ENCODE results near the gene GPC6.

GPC6 gene

DNA sequence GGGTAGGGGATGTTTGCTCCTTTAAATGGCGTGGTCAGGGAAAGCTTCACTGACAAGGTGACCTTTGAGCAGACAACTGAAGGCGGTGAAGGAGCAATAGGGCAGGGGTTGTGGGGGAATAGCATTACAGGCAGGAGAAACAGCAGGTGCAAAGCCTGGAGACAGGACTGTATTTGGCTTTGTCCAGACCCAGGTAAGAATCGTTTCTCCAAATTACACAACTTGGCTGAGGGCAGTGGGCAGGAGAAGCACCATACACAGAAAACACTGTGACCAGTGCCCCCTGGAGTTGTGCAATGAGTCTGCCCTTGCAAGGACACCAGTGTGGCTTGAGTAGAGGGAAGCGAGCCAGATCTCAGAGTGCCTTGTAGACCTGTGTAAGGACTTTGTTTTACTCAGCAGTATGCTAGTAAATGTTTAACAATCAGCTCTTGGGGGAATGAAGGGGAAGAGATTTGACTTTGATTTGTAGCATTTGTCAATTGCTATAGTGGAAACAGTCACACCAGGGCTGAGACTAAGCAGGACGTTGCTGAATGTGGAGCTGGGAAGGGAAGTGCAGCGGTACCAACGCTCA lies 892.8 kb downstream of the GPC6 start:
- no peak for DNase-seq (ENCODE audit: low read depth)

DNA sequence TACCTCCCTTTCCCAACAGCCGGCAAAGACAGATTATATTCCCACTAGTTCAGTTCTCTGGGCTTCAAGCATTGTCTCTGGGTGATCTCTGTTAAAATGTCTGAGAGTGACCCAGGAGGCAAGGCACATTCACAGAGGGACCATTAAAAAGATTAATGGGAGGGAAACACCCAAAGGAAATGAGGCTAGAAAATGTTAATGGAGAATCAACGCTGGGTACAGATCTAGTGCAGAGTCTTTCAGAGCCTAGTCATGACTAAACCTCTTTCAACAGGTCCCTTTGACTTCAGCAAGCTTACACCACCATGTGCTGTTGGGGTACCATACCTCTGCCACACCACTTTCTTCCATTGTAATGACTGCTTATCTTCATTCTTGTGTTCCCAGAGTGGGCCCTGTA lies 894.3 kb downstream of the GPC6 start:
- DNase-seq (ENCODE audit: low read depth), result no peak

DNA sequence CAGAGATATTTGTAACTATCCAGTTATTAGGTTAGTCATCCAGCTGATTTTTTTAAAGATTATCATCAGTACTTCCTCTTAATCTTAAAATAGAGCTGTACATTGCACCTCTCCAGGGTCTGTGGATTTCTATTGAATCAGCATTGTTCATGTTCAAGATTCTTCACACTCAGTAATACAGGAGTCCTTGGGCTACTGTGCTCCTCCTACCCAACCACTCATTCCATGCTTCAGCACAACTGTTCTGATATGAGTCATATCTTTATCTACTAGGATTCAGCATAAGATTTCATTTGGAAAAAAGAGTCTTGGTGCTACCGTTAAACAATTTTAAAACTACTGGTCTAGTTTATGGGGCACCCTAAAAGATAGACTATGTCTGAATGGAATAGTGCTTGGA lies 895.1 kb downstream of the GPC6 start:
- DNase-seq (ENCODE audit: low read depth), result no peak

DNA sequence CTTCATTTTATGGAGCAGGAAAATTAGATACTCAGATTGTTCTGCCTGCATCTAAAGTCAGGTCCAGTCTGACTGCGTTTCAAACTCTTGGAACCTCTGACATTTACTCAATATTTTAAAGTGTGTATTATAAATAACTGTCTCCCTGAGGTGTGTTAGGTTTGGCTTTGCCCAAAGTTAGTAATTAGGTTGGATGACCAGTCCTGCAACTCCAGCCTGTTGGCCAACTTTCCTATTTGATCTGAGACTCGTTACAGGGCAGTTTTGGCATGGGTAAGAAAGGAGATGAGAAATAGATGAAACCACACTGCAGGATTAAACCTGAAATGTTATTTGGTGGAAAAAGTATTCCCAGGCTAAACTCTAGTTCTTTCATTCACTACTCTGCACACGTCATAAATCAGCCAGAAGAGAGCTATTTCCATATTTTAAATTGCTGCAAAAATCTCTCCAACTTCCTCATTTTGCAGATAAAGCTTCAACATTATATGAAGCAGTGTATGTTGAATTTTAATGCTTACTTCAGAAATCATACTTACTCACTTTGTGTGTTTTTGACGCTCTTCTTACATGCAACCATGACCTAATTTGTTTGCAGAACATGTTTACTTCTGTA lies 895.8 kb downstream of the GPC6 start:
- DNase-seq (ENCODE audit: low read depth), result no peak

DNA sequence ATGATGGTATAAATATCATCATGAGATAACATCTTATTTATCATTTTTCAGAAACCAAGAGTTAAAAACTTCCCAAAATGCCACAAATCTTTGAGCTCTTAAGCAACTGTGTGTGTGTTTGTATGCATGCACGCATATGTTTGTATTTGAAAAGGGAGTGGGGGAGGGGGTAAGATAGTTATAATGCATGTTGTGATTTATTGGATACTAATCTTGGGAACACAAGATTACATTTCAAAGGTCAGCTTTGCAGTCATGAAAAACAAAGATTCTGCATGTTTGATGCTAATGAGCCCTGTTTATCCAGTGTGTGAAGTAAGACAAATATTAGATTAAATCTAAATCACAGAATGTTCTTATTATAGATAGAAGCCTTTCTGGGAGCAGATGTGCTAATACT lies 897.0 kb downstream of the GPC6 start:
- DNase-seq (ENCODE audit: low read depth), result no peak

DNA sequence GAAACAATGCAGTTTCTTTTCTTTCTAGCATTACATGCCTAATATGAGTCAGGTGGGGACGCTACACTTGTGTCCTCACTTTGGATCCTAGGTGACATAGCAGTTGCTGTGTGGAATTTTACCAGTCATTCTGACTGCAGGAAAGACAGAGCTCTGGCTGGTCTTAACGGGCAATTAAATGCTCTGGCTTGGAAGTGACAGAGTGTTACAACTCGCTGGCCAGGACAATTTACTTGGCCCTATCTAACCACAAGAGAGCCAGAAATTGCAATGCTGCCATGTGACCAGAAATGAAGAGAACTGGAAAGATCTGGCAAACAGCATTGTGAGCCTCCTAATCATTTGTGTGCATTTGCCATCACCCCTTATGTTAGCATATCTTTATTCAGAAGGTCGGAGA lies 901.8 kb downstream of the GPC6 start:
- no peak for DNase-seq (ENCODE audit: low read depth)

DNA sequence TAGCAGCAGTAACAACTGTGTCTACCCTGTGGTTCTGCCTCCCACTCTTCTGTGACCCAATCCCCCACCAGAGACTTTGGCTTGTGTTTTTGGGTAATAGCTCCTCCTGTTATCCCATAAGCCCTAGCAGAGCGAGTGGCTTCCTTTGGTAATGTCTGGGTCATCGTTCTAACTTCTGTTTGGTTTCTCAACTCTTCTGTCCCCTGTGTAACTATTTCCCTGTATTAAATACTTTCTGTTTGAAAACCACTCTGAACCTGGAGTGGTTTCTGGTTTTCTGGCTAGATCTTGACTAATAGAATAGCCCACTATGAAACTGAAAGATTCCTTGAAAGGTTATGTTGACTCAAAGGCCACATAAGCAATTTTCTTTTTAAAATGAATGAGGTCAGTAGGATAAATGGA lies 902.9 kb downstream of the GPC6 start:
- no peak for DNase-seq (ENCODE audit: low read depth)

DNA sequence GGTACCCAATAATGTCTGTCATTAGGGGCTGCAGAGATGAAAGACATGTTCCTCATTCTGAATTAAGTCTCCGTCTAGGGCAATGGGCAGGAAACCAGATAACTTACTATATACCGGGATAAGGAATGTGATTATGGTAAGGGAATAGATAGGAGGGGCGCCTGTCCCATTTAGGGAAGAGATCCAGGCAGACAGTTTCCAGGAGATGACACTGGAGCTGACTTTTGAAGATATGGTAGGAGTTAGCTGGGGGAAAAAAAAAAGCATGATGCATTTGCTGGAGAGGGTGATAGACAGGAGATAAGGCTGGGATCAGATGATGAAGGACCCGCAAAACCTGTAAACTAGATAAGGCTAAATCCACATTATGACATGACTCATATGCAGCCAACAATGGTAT lies 912.2 kb downstream of the GPC6 start:
- DNase-seq (ENCODE audit: low read depth), result no peak

DNA sequence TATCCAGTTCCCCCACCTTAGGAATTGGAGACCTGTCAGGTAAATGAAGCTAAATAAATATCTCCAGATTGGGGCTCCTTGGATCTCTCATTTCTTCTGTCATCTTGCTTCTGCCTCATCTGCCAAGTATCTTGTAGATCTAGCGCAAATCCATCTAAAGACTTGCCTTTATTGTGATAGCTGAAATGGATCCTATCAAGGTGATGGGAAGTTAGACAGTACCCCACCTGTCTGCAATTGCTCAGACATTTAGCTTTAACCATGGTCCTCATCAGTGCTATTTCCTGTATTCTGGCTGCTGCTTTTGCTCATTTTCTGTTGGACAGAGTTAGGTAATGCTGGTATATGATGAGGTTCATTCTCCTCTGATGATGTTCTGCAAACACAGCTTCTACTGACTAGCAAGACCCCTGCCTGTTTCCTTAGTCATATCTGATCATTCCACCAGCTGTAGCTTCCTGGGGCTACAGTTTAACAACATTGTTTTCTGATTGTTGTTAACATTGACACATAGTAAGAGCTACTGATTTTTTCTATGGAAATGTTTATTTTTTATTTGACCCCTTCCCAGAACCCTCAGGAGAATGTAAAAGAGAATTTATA lies 912.9 kb downstream of the GPC6 start:
- no peak for DNase-seq (ENCODE audit: low read depth)

DNA sequence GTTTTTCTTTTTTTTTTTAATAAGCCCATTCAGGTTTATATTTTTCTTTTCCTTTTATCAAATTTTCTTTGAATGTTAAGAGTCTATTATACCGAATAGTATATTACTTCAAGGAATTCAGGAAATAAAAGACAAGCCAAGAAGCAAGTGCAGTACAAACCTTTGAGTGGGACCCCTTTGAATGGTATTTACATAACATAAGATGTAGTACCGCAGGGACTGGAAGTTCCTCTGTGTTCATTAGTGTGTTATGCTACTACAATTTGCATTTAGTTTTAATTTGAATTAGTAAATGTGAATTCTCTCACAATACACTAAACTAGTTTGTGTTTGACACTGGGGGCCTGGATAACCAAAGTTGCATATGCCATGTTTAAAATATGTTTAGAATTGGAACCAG lies 913.4 kb downstream of the GPC6 start:
- DNase-seq (ENCODE audit: low read depth), result no peak

DNA sequence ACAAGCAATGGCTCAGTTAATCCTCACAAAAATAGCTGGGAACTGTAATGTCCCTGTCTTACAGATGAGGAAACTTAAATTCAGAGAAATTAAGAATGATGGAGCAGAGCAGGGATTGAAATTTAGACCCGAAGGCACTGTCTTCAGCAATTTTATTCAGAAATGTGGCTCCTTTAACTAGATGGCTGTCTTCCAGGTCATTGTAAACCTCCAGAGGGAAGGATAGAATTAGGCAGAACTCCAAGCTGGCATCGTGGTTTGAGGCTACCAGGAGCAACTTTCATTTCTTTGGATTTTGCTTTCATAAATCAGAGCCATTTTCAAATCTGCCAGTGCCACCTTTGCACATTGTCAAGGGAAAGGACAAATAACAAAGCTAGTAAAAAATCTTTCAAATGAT lies 913.9 kb downstream of the GPC6 start:
- no peak for DNase-seq (ENCODE audit: low read depth)

DNA sequence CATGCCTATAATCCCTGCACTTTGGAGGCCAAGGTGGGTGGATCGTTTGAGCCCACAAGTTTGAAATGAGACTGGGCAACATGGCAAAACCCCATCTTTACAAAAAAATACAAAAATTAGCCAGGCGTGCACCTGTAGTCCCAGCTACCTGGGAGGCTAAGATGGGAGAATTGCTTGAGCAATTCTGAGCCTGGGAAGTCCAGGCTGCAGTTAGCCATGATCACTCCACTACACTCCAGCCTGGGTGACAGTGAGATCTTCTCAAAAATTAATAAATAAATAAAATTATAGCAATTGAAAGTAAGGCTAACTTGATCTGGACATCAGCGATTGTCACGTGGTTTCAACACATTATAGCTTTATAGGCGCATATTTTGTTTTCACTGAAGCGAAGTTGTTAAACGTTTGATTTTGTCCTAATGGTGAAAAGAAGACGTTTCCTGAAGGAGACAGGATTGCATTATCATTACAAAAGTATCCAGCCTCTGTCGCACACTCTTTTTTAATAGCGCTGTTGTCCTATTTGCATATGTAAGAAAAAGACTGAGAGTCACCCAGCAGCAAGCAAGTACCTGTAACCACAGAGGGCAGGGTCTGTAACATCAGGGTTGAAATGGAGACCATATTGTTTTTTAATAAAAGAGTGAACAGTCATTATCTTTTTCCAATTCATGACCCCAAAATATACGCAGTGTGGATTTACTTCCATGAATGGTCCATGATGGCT lies 917.2 kb downstream of the GPC6 start:
- DNase-seq (ENCODE audit: low read depth), result no peak

DNA sequence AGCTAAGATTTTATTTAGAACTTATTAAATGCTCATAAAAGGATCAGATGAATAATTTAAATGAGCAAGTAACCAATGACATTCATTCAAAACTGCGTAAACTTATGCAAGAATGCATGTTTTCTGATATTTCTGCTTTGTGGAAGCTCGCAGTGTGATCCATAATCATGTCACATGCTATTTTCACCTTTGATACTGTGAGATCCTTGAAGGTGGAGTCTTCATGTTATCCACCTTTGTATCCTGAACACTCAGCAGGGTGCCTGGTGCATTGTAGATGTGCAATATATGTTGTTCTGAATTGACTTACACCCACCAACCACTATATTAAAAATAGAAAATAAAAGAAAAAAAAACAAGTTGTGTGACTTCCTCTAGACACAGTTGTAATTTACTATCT lies 919.4 kb downstream of the GPC6 start:
- no peak for DNase-seq (ENCODE audit: low read depth)

DNA sequence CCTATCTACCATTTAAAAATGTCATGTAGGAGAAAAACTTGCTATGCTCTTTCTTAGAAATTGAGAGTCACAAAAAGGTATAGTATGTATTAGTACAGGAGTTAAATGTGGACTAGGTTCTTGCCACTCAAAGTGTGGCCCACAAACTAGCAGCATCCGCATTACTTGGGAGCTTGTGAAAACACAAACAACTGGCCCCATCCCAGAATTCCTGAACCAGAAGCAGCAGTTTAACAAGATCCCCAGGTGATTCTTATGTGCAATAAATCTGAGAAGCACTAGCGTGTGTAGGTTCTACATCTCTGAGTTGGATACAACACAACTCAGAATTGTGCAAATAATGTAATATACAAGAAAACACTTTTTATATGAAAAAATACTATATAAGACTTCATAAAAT lies 927.0 kb downstream of the GPC6 start:
- DNase-seq (ENCODE audit: low read depth), result no peak

DNA sequence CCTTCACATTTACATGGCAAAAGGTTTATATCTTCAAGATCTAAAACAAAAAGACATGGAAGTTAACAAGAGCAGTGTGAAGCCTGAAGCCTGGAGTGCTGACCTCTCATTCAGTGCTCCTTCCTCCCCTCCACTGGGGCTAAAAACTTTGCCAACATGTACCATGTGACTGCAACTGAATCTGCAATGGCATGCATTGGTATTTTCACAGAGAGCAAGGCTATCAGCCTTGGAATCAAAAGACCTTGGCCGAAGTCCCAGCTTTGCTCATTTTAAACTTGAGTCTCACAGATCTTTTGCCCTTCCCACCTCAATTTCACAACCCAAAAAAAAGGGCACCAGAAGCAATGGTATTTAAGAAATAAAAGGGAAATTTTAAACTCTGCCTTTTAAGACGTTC lies 927.8 kb downstream of the GPC6 start:
- no peak for DNase-seq (ENCODE audit: low read depth)

DNA sequence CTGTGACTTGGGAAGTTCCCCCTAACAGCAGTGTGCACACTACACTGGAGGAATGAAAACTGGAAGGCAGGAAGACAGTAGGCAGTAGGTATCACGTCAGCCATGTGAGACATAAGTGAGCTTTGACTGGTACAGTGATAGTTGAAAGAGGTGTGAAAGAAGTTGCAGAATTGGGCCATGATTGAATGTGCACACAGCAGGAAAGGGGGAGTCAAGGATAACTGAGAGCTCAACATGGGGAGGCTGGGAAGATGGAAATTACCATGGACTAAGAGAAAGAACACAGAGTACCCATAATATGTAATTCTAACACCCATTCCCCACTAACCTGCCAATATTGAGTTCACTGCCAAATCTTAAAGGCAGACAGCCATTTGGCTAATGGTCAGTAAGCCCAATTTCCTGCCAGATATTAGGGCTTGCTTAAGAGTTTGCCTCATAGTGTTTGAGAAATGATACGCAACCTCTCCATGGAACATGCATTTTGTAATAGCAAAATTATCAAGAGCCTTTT lies 931.2 kb downstream of the GPC6 start:
- DNase-seq (ENCODE audit: low read depth), result no peak

DNA sequence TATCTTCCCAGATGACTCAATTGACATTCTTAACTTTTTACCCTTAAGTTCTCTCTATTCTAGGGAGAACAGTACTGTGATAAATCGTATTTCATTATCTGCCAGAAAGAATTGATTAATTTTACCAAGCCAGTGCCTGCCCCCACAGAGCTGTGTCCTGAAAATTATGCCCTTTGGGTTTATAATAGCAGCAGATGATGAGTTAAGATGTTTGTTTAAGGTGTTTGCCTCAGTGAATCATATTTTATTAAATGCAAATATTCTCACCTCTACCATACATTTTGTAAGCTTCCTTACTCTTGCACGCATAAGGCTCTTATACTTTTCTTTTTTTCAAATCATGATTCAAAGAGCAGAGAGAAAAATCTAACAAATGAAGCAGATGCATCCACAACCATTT lies 934.3 kb downstream of the GPC6 start:
- DNase-seq (ENCODE audit: low read depth), result no peak

DNA sequence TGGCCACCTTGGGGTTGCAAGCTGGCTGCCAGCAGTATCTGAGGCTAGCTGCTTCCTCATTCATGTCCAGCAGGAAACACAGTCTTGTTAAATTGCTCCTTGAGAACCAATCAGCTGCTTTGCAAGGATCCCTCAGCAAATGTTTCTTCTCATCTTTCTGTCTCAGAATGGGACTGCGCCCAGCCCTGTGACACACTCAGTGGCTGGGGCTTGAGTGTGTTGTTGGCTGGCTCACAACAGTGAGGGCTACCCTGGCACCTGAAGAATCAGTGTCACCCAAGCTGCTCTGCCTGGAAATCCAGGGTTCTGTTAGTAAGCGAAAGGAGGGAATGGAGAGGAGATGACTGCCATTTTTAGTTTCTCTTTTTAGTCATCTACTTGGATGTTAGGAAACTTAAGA lies 935.7 kb downstream of the GPC6 start:
- DNase-seq (ENCODE audit: low read depth), result no peak

DNA sequence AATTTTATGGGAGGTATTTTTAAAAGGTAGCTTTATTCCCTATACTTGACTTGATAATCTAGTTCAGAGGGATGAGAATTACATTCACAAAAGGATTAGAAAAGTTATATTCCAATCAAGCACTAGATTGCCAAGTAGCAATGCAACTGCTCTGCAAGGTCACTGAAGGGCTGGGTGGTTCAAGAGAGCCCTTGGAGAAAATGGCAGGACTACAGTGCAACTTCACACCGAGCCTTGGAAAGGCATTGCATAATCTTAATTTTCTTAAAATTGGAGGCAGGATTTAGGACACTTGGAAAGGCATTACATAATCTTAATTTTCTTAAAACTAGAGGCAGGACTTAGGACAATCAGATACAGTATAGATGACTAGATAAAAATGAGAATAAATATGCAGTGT lies 936.9 kb downstream of the GPC6 start:
- DNase-seq (ENCODE audit: low read depth), result no peak

DNA sequence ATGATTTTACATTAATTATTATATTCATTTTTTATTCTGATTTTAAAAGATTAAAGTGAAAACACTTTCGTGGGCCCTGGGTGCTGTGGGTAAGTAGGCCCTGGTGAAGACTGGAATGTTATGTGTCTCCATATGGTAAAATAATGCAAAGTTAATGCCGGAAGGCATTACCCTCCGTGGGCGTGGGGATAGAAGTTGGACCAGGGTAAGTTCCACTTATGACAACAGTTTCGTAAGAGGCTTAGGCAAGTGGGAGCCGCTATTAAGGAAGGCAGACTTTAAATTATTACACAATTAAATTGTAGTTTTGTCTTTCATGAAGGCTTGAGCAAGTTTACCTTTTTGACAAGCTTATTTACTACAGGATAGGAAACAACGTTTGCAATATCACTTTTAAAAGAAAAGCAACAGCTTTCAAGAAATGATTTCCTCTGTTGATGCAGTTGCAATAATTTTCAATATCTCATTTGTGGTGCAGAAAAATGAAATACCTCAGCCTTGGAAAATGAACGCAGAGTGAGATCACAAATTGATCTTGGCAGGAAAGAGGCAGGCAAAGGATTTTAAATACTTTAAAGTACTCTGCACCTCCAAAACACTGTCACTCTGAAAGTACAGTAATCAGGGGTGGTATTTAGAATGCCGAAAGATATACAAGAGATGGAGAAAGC lies 942.3 kb downstream of the GPC6 start:
- no peak for DNase-seq (ENCODE audit: low read depth)

DNA sequence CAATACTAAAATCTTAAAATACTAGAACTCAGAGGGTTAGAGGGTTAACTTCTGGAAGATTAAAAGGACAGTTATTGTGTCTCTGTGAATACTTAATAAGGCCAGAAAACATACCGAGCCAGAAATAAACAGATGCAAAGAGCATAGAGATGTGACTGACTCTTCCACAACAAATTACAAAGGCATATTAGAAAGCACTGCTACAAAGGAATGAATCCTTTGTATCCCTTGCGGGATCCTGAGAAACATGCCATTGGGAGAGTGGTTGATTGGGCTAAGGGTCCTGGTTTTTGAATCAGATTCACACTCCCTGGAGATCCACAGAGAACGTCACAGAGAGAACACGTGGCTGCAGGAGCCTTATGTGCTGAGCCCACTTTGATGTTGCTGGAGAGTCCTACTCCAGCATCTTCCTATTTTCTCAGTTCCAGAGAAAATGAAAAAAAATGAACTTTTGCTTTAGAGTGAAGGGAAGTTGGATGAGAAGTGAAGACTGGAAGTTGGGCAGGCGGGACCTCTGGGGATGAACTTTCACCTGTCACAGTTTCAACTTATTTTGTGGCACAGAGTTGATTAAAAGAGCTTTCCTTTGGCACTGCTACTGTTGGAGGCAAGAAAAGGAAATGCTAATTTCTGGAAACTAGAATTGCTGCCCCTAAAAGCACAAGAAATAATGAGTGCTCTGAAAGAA lies 943.0 kb downstream of the GPC6 start:
- DNase-seq (ENCODE audit: low read depth), result no peak

DNA sequence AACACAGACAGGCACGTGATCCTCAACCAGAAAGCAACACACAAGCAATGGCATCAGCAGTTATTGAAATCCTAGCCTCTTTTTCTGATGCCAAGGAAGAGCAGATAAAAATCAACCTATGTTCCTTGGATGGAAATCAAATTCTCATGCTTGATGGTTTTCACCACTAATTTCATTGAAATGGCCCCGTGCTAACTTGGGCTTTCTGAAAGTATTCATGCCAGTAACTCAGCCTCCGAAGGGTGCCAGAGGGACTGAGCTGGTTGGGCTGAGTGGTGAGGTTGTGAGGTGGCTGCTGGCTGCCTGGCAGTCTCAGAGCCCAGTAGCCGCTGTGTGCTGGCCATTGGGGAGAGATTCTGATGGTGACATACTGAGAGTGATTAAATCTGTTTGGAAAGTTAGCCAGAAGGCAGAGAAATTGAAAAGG lies 943.6 kb downstream of the GPC6 start:
- DNase-seq (ENCODE audit: low read depth), result no peak
